Spleen (tissue), 11 donors: ENCODE measurements around the gene PARN. TPM values are rescaled to one million over a fixed set of nuclear protein-coding genes. Genes with fewer than 3 reads are reported as not detected.

Source experiments
- DNase-seq: peaks from one replicate; pipeline ENCODE4 v3.0.0-alpha.2; 2020
- H3K27ac ChIP-seq, 8 donors: fragments of 200-600 bp; sonication (generic) in 7 of 8; 1 replicate in 4 of 8; 2 replicates in 4 of 8; pipeline versions ENCODE4 v1.5.0 to v1.8.0; 2016 to 2021; ENCODE audit warnings: inconsistent platforms in 4 of 8, mild to moderate bottlenecking in 4 of 8, moderate library complexity in 1 of 8
- H3K27me3 ChIP-seq, 7 donors: fragments of 200-600 bp; sonication (generic) in 6 of 7; replicated peaks in 1 of 7; 1 replicate in 4 of 7; 2 replicates in 3 of 7; pipeline versions ENCODE4 v1.5.0 to v1.8.0; 2016 to 2021; ENCODE audit warnings: inconsistent platforms in 3 of 7, mild to moderate bottlenecking in 1 of 7
- H3K36me3 ChIP-seq, 6 donors: fragments of 200-600 bp; sonication (generic) in 5 of 6; 1 replicate in 4 of 6; 2 replicates in 2 of 6; pipeline versions ENCODE4 v1.5.0 to v1.8.0; 2016 to 2021; ENCODE audit warnings: inconsistent platforms in 2 of 6
- H3K4me1 ChIP-seq, 6 donors: fragments of 200-600 bp; sonication (generic) in 5 of 6; 1 replicate in 3 of 6; 2 replicates in 3 of 6; pipeline versions ENCODE4 v1.5.0 to v1.8.0; 2016 to 2021; ENCODE audit warnings: inconsistent platforms in 3 of 6
- H3K4me3 ChIP-seq, 8 donors: fragments of 200-600 bp; sonication (generic) in 7 of 8; 1 replicate in 4 of 8; 2 replicates in 4 of 8; pipeline versions ENCODE4 v1.5.0 to v1.8.0; 2016 to 2021; ENCODE audit warnings: inconsistent platforms in 4 of 8, mild to moderate bottlenecking in 4 of 8, moderate library complexity in 2 of 8
- H3K9me3 ChIP-seq, 8 donors: fragments of 200-600 bp; sonication (generic) in 7 of 8; 1 replicate in 4 of 8; 2 replicates in 4 of 8; pipeline versions ENCODE4 v1.5.0 to v1.8.0; 2016 to 2021; ENCODE audit warnings: inconsistent platforms in 4 of 8
- CTCF ChIP-seq, 11 experiments: fragments of 200-600 bp in 7 of 11; fragments of 450-650 bp in 4 of 11; sonication (generic) in 4 of 11; IDR thresholded peaks in 8 of 11; conservative IDR thresholded peaks in 3 of 11; 1 replicate in 7 of 11; 2 replicates in 4 of 11; pipeline versions ENCODE4 v1.4.0 to v1.8.0; 2016 to 2021; ENCODE audit warnings: antibody characterized with exemption in 11 of 11, inconsistent platforms in 4 of 11, mild to moderate bottlenecking in 1 of 11
- POLR2A ChIP-seq, 3 donors: fragments of 450-650 bp; IDR thresholded peaks; one replicate each; pipeline ENCODE4 v1.5.1; 2017; ENCODE audit warnings: antibody characterized with exemption in 3 of 3, mild to moderate bottlenecking in 1 of 3
- POLR2AphosphoS5 ChIP-seq, 3 donors: sonication (generic); formaldehyde crosslinking; IDR thresholded peaks; one replicate each; pipeline ENCODE4 v1.5.1; 2017; ENCODE audit warnings: antibody characterized with exemption in 3 of 3
- WGBS, 5 donors: extraction: QIAGEN DNeasy Blood & Tissue Kit in 3 of 5; methylation state at CpG; one replicate each; pipeline versions ENCODE4 v1.1.5 to v1.1.7; 2013 to 2018; 5-methylcytosine and 5-hydroxymethylcytosine counted together
- intact Hi-C: fragments of 100-400 bp; cut with DNase I; formaldehyde crosslinking; loops from one replicate; pipeline ENCODE4 v1.15.0; 2023; ENCODE audit warnings: low total_unique reads
- polyA plus RNA-seq, 3 donors: library from polyadenylated mRNA; stranded (reverse); fragments of 200-250 nt; gene quantifications; one replicate each; pipeline ENCODE4 v1.2.1, GENCODE V29; 2013
- total RNA-seq, 7 donors: library from RNA; depleted of rRNA in 3 of 7; stranded (reverse); fragments of >200 nt in 3 of 7; fragmentation: NEBNext Ultra II Directional in 4 of 7; extraction: Animal tissue kit (Norgen Biotek cat#: 25700) in 4 of 7; gene quantifications; one replicate each; pipeline versions ENCODE4 v1.1.0 to v1.2.1, GENCODE V29; 2016 to 2021
- donor health status: healthy with polysubstance abuse.
- donor health status: DM: no; HTN: no; CAD: no; lungs with moderate emphysema.
- donor health status: DM: no; HTN: no; CAD: no.
- donor health status: Bipolar disorder and iron deficiency.
- donor health status: healthy.
- donor health status: DM: no; HTN: no; CAD: no.
- donor health status: DM: yes; HTN: yes; CAD: no.

Gene PARN
- total and polyA plus RNA-seq, 10 donors: 10.3 to 49.0 (median 35.6) TPM

GRCh38 chr16:14500791-14501190 is 129.3 kb downstream of the PARN start:
- H3K27ac ChIP-seq: no peak overlapping the region
- WGBS, 5 donors: 89 to 99% (median 96%) methylated on average over 2 of the region's 2 CpGs
- no peaks in the 10 kb centered on the region for H3K27me3 ChIP-seq
- peaks cover 0 to 19% (median 3%) of the 10 kb centered on the region in 6 donors for H3K4me1 ChIP-seq
- H3K4me3 ChIP-seq: no peak overlapping the region
- H3K9me3 ChIP-seq: no peaks in the 10 kb centered on the region
- no peak for DNase-seq
- intact Hi-C loops: no loop called here
- TF ChIP-seq POLR2A (IDR thresholded peaks at IDR 0.05) (no peak), CTCF (IDR thresholded peaks at IDR 0.05 in 8 of 11, conservative IDR thresholded peaks at IDR 0.05 in 3 of 11) (no peak), POLR2AphosphoS5 (IDR thresholded peaks at IDR 0.05) (no peak)
- peaks cover 0 to 6% (median 0%) of the 10 kb centered on the region in 6 donors for H3K36me3 ChIP-seq

- TF ChIP-seq POLR2A (IDR thresholded peaks at IDR 0.05): no peak
- no peaks in the 10 kb centered on the region for H3K27me3 ChIP-seq
- no peak for DNase-seq
- intact Hi-C loops: no loop called here
- peaks cover 0 to 22% (median 6%) of the 10 kb centered on the region in 6 donors for H3K4me1 ChIP-seq
- no peak overlapping the region for H3K4me3 ChIP-seq
- no peaks in the 10 kb centered on the region for H3K9me3 ChIP-seq
- no peak overlapping the region for H3K27ac ChIP-seq
- peaks cover 0 to 23% (median 0%) of the 10 kb centered on the region in 6 donors for H3K36me3 ChIP-seq
- 84 to 95% (median 90%) methylated on average over 3 of the region's 3 CpGs for WGBS, 5 donors
Measured at GRCh38 chr16:14499110-14499509, 130.9 kb downstream of the PARN start.

GRCh38 chr16:14497245-14498082 is 132.6 kb downstream of the PARN start:
- Histone ChIP-seq H3K4me1 (peaks cover 0 to 33% (median 9%) of the 10 kb centered on the region in 6 donors), H3K9me3 (no peaks in the 10 kb centered on the region), H3K36me3 (peaks cover 0 to 23% (median 0%) of the 10 kb centered on the region in 6 donors), H3K4me3 (no peak overlapping the region), H3K27me3 (no peaks in the 10 kb centered on the region), H3K27ac (no peak overlapping the region)
- TF ChIP-seq POLR2A (IDR thresholded peaks at IDR 0.05) (no peak), POLR2AphosphoS5 (IDR thresholded peaks at IDR 0.05) (no peak), CTCF (IDR thresholded peaks at IDR 0.05 in 8 of 11, conservative IDR thresholded peaks at IDR 0.05 in 3 of 11) (no peak)
- WGBS, 5 donors: 89 to 97% (median 90%) methylated on average over 7 of the region's 7 CpGs
- intact Hi-C loops: no loop called here
- DNase-seq: no peak

- no peak overlapping the region for H3K4me3 ChIP-seq
- DNase-seq: no peak
- no peaks in the 10 kb centered on the region for H3K27me3 ChIP-seq
- peaks cover 0 to 23% (median 0%) of the 10 kb centered on the region in 6 donors for H3K36me3 ChIP-seq
- peaks cover 0 to 39% (median 12%) of the 10 kb centered on the region in 6 donors for H3K4me1 ChIP-seq
- no peak for TF ChIP-seq CTCF (IDR thresholded peaks at IDR 0.05 in 8 of 11, conservative IDR thresholded peaks at IDR 0.05 in 3 of 11)
- no peak for TF ChIP-seq POLR2A (IDR thresholded peaks at IDR 0.05)
- TF ChIP-seq POLR2AphosphoS5 (IDR thresholded peaks at IDR 0.05): no peak
- intact Hi-C loops: no loop called here
- H3K27ac ChIP-seq: no peak overlapping the region
- no peaks in the 10 kb centered on the region for H3K9me3 ChIP-seq
- WGBS, 5 donors: 61 to 86% (median 77%) methylated on average over 7 of the region's 7 CpGs
Measured at GRCh38 chr16:14496786-14497185, 133.3 kb downstream of the PARN start.
